Hepatocyte (in vitro differentiated cells): ENCODE data around the gene IL11RA.

Source experiments
- EZH2 ChIP-seq: fragments of 200-600 bp; sonication (generic); IDR thresholded peaks from 2 replicates; pipeline ENCODE4 v1.6.1; 2016; ENCODE audit warnings: antibody characterized with exemption, mild to moderate bottlenecking, borderline replicate concordance
- EZH2phosphoT487 ChIP-seq: fragments of 200-600 bp; sonication (generic); IDR thresholded peaks from one replicate; pipeline ENCODE4 v1.6.1; 2018; ENCODE audit warnings: antibody characterized with exemption, mild to moderate bottlenecking, low read depth, moderate library complexity; ENCODE audit not compliant: unreplicated experiment, severe bottlenecking
- TF ChIP-seq, protein P1 (sequence below): fragments of 200-600 bp; sonication (generic); IDR thresholded peaks from 2 replicates; pipeline ENCODE4 v1.5.1; 2016; ENCODE audit warnings: antibody characterized with exemption, mild to moderate bottlenecking; ENCODE audit not compliant: poor library complexity

DNA sequence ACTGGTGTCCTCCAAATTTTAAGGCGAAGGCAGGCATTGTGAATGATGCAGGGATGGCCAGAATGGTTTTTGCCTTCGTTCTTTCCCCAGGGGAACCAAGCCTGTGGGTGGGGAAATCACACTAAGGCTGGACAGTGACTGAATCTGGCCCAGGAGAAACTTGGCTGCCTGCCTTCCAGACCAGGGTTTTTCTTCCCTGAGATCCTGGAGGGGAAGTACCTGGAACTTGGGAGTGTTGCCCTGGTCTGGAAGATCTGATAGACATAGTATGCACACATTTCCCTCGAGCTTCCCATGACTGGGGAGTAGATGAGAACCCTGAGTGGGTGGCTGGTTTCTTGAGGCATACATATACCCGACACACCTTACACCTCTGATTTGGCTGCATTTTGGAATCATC, 664 bp upstream of the IL11RA start:
- TF ChIP-seq, protein P1, sequence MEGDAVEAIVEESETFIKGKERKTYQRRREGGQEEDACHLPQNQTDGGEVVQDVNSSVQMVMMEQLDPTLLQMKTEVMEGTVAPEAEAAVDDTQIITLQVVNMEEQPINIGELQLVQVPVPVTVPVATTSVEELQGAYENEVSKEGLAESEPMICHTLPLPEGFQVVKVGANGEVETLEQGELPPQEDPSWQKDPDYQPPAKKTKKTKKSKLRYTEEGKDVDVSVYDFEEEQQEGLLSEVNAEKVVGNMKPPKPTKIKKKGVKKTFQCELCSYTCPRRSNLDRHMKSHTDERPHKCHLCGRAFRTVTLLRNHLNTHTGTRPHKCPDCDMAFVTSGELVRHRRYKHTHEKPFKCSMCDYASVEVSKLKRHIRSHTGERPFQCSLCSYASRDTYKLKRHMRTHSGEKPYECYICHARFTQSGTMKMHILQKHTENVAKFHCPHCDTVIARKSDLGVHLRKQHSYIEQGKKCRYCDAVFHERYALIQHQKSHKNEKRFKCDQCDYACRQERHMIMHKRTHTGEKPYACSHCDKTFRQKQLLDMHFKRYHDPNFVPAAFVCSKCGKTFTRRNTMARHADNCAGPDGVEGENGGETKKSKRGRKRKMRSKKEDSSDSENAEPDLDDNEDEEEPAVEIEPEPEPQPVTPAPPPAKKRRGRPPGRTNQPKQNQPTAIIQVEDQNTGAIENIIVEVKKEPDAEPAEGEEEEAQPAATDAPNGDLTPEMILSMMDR, result no peak
- TF ChIP-seq EZH2, result no peak
- TF ChIP-seq EZH2phosphoT487, result no peak
